C4-2B (cell line): Measurements from ENCODE around the gene BMPR1B.

Source experiments
- CTCF ChIP-seq: fragments of 450-650 bp; conservative IDR thresholded peaks from 2 replicates; pipeline ENCODE4 v1.5.1; 2017; ENCODE audit warnings: mild to moderate bottlenecking
- ZFX ChIP-seq: fragments of 450-650 bp; IDR thresholded peaks from 2 replicates; pipeline ENCODE4 v1.6.1; 2017

- TF ChIP-seq ZFX (no peak), CTCF (no peak)
Measured at GRCh38 chr4:95049551-95050233, 291.9 kb downstream of the BMPR1B start.
